Measurements from ENCODE around the gene RPL6.

The RPL6 gene

DNA sequence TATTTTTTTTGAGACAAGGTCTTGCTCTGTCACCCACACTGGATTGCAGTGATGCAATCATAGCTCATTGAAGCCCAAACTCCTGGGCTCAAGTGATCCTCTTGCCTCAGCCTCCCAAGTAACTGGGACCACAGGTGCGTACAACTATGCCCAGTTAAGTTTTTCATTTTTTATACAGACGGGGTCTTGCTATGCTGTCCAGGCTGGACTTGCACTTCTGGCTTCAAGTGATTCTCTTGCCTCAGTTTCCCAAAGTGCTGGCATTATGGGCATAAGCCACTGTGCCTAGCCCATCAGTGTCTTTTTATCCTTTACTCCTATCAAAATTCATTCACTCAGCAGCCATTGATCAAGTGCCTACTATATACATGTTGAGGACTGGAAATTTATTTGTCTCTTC, 18.4 kb upstream of the RPL6 start:
- no peaks in the 10 kb centered on the region for H3K36me3 ChIP-seq (ENCODE audit: control insufficient read depth, insufficient read depth, low read length)
- H3K27me3 ChIP-seq (ENCODE audit: control insufficient read depth, insufficient read depth, low read length) = no peaks in the 10 kb centered on the region
- no peaks in the 10 kb centered on the region for H3K9me3 ChIP-seq (ENCODE audit: control insufficient read depth, low read length)
- H2AFZ ChIP-seq = no peak overlapping the region
- H3K4me2 ChIP-seq (ENCODE audit: low read length) = no peak overlapping the region
- H3K27ac ChIP-seq = no peak overlapping the region
- peaks cover 29% of the 10 kb centered on the region for H3K79me2 ChIP-seq
- H3K9ac ChIP-seq = no peak overlapping the region
- TF ChIP-seq, protein P1, sequence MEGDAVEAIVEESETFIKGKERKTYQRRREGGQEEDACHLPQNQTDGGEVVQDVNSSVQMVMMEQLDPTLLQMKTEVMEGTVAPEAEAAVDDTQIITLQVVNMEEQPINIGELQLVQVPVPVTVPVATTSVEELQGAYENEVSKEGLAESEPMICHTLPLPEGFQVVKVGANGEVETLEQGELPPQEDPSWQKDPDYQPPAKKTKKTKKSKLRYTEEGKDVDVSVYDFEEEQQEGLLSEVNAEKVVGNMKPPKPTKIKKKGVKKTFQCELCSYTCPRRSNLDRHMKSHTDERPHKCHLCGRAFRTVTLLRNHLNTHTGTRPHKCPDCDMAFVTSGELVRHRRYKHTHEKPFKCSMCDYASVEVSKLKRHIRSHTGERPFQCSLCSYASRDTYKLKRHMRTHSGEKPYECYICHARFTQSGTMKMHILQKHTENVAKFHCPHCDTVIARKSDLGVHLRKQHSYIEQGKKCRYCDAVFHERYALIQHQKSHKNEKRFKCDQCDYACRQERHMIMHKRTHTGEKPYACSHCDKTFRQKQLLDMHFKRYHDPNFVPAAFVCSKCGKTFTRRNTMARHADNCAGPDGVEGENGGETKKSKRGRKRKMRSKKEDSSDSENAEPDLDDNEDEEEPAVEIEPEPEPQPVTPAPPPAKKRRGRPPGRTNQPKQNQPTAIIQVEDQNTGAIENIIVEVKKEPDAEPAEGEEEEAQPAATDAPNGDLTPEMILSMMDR (IDR thresholded peaks at IDR 0.05) = no peak
- no peaks in the 10 kb centered on the region for H3K4me1 ChIP-seq
- no peak overlapping the region for H3K4me3 ChIP-seq (ENCODE audit: low read depth, low read length)

DNA sequence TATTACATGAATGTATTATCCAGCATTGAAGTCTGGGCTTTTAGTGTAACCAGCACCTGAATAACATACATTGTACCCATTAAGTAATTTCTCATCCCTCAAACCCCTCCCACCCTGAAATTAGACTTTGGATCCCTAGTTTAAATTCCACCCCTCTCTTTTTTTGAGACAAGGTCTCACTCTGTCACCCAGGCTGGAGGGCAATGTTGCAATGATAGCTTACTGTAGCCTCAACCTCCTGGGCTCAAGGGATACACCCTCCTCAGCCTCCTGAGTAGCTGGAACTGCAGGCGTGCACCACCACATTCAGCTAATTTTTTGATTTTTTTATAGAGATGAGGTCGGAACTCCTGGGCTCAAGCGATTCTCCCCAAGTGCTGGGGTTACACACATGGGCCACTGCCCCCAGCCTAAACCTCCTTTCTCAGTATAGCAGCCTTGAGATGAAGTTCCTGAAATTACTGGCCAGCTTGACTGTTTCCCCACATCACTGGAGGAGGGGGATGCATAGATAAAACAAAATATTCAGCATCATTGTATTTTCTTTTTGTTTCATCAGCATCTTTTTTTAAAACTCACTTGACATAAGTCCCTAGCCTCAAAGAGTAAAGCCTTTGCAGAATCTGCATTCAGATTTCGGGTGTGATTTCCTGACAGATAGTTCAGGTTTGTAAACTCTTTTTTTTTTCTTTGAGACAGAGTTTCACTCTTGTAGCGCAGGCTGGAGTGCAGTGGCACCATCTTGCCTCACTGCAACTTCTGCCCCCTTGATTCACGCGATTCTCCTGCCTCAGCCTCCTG, 16.4 kb upstream of the RPL6 start:
- Histone ChIP-seq H3K4me1 (no peaks in the 10 kb centered on the region), H3K27ac (no peak overlapping the region), H3K27me3 (ENCODE audit: control insufficient read depth, insufficient read depth, low read length) (no peaks in the 10 kb centered on the region), H2AFZ (no peak overlapping the region), H3K4me2 (ENCODE audit: low read length) (no peak overlapping the region), H3K9me3 (ENCODE audit: control insufficient read depth, low read length) (no peaks in the 10 kb centered on the region), H3K9ac (no peak overlapping the region), H3K79me2 (peaks cover 29% of the 10 kb centered on the region), H3K36me3 (ENCODE audit: control insufficient read depth, insufficient read depth, low read length) (no peaks in the 10 kb centered on the region), H3K4me3 (ENCODE audit: low read depth, low read length) (no peak overlapping the region)
- TF ChIP-seq, protein P1 (IDR thresholded peaks at IDR 0.05) = no peak

DNA sequence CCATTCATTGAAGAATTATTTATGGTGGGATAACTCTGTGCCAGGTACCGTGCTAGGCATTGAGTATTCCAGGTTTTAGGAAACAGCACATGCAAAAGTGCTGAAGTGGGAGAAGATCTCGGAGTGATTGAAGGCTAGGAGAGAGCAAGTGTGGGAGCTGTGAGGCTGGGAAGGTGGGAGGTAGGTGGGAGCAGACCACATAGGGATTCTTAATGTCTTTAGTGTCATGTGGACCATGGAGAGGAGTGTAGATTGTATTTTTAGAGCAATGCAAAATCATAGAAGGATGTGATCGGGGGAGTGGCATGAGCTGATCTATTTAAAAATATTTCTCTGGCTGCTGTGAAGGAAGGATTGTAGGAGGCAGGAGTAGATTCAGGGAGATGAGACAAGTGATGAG, 14.7 kb upstream of the RPL6 start:
- Histone ChIP-seq H3K9ac (no peak overlapping the region), H3K27ac (no peak overlapping the region), H3K79me2 (peaks cover 32% of the 10 kb centered on the region), H2AFZ (no peak overlapping the region), H3K27me3 (ENCODE audit: control insufficient read depth, insufficient read depth, low read length) (no peaks in the 10 kb centered on the region), H3K9me3 (ENCODE audit: control insufficient read depth, low read length) (no peaks in the 10 kb centered on the region), H3K4me2 (ENCODE audit: low read length) (no peak overlapping the region), H3K4me3 (ENCODE audit: low read depth, low read length) (no peak overlapping the region), H3K4me1 (peaks cover 3% of the 10 kb centered on the region), H3K36me3 (ENCODE audit: control insufficient read depth, insufficient read depth, low read length) (no peaks in the 10 kb centered on the region)
- TF ChIP-seq, protein P1 (IDR thresholded peaks at IDR 0.05) = no peak

DNA sequence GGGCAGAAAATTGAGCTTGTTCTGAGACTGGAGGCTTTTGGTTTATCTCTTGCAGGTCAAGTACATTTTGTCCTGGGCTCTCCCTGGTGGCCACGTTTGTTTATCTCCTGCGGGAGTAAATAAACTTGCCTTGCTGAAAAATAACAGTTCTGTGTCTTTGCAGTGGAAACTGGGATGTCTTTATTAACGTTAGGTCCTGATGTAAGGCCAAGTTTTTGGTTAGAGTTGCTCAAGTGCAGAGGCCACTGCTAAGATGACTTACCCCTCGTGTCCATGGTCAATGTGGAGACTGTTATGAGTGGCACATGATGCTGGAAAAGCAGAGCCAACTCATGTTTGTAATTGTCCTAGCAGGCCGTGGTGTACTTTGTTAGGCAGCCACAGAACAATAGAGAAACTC, 13.1 kb upstream of the RPL6 start:
- no peak overlapping the region for H3K9ac ChIP-seq
- no peak overlapping the region for H3K4me3 ChIP-seq (ENCODE audit: low read depth, low read length)

More for the DNA sequence above, 13.1 kb upstream of the RPL6 start:
- Histone ChIP-seq H3K4me2 (ENCODE audit: low read length) (no peak overlapping the region), H3K4me1 (peaks cover 3% of the 10 kb centered on the region), H3K27ac (no peak overlapping the region), H3K36me3 (ENCODE audit: control insufficient read depth, insufficient read depth, low read length) (no peaks in the 10 kb centered on the region), H3K9me3 (ENCODE audit: control insufficient read depth, low read length) (no peaks in the 10 kb centered on the region), H2AFZ (no peak overlapping the region), H3K27me3 (ENCODE audit: control insufficient read depth, insufficient read depth, low read length) (no peaks in the 10 kb centered on the region), H3K79me2 (peaks cover 33% of the 10 kb centered on the region)
- TF ChIP-seq, protein P1 (IDR thresholded peaks at IDR 0.05) = no peak
